HUES64 (cell line): ENCODE data around the gene TLE4.

Source experiments
- H3K27ac ChIP-seq: 2 replicates; pipeline ENCODE4 v1.7.0; 2013; ENCODE audit warnings: low read depth, low read length, inconsistent platforms
- H3K27me3 ChIP-seq: 2 replicates; pipeline ENCODE4 v1.6.1; 2013; ENCODE audit warnings: mild to moderate bottlenecking, low read length; ENCODE audit not compliant: insufficient read depth
- H3K36me3 ChIP-seq: 2 replicates; pipeline ENCODE4 v1.6.1; 2013; ENCODE audit warnings: mild to moderate bottlenecking, low read length; ENCODE audit not compliant: insufficient read depth
- H3K4me1 ChIP-seq: 2 replicates; pipeline ENCODE4 v1.6.1; 2013; ENCODE audit warnings: mild to moderate bottlenecking, low read length, moderate library complexity; ENCODE audit not compliant: insufficient read depth
- H3K4me3 ChIP-seq: 2 replicates; pipeline ENCODE4 v1.5.1; 2013; ENCODE audit warnings: mild to moderate bottlenecking, low read length, moderate library complexity
- H3K9ac ChIP-seq: 2 replicates; pipeline ENCODE4 v1.6.1; 2013; ENCODE audit warnings: mild to moderate bottlenecking, low read depth, low read length
- H3K9me3 ChIP-seq: 2 replicates; pipeline ENCODE4 v1.6.1; 2013; ENCODE audit warnings: low read depth, low read length; ENCODE audit not compliant: insufficient read depth
- WGBS: fragments of 150-250, 120-280 bp; methylation state at CpG from one replicate; pipeline ENCODE4 v1.1.7; 2013; ENCODE audit warnings: missing lambda C conversion rate; 5-methylcytosine and 5-hydroxymethylcytosine counted together

Gene TLE4

DNA sequence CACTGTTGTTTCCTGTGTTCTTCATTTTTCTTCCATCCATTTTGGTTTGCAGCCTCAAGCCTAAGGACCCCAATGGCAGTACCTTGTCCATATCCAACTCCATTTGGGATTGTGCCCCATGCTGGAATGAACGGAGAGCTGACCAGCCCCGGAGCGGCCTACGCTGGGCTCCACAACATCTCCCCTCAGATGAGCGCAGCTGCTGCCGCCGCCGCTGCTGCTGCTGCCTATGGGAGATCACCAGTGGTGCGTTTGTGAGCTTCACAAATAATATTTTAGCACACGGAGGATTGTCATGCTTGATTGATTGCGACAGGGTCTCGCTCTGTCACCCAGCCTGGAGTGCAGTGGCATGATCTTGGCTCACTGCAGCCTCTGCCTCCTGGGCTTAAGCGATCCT, 136.8 kb downstream of the TLE4 start:
- Histone ChIP-seq H3K27ac (no peak overlapping the region), H3K27me3 (no peaks in the 10 kb centered on the region), H3K4me3 (no peak overlapping the region), H3K36me3 (peaks cover 90% of the 10 kb centered on the region), H3K9me3 (no peaks in the 10 kb centered on the region), H3K4me1 (peaks cover 10% of the 10 kb centered on the region; the same call in 1 of the 2 replicates), H3K9ac (no peak overlapping the region)
- WGBS = 96% methylated on average over 13 of the region's 13 CpGs

DNA sequence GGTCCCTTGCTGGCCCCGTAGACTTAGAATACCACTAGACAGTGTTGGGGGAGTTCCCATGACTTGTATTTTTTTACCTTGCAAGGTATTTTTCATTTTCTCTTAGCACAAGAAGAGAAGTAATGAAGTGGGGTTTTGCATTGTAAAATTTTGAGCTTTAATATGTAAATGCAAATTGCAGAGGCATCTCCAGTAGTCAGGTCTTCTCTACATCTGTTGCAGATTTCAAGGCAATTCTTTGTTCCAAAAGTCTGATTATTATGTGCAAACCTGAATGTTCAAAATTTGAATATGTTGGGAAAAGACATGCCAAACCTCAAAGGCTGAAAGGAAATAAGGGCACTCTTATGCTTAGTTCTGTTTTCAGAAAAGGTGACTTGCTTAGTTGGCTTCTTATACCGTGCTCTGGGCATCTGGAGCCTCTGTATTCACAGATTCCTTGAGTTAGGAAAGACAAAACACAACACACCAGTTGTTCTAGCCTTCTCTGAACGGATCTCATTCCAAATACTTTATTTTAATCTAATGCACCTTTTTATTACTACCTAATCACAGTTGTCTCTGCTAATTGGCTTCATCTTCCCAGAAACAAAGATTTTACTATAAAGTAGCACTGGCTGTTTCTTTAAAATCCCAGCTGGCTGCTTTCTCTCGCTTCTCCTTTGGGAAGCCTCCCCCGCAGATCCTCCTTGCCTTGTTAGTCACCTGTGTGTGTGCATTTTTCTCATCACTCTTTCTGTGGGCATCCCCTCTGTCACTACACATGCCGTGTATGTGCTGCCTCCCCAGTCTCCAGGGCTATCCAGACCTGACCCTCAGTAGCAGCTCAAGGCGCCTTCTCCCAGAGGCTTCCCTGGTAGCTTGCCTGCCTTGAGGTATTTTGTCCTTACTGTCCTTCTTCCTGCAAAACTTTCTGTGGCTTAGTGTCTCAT, 138.2 kb downstream of the TLE4 start:
- H3K4me1 ChIP-seq = peaks cover 10% of the 10 kb centered on the region; the same call in 1 of the 2 replicates
- 85% methylated on average over 7 of the region's 7 CpGs for WGBS
- no peak overlapping the region for H3K4me3 ChIP-seq
- no peaks in the 10 kb centered on the region for H3K9me3 ChIP-seq
- no peak overlapping the region for H3K27ac ChIP-seq
- H3K27me3 ChIP-seq = no peaks in the 10 kb centered on the region
- H3K9ac ChIP-seq = no peak overlapping the region
- peaks cover 97% of the 10 kb centered on the region for H3K36me3 ChIP-seq

DNA sequence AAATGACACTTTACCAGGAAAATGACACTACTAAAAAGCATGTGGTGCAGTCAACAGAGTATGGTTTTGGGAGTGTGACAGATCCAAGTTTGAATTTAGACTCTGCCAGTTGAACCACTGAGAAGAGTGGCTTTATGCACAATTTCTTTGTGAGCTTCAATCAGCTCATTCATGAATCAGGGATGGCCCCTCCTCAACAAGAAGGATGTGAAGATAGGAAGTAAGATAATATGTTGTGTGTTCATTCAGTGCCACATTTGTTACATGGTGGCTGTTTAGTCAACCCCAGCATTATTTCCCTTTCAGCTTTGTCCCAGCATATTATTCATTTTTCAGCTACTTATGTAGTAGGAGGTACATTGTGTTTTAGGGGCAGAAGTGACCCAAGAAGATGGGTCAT, 140.1 kb downstream of the TLE4 start:
- Histone ChIP-seq H3K27ac (no peak overlapping the region), H3K9ac (no peak overlapping the region), H3K27me3 (no peaks in the 10 kb centered on the region), H3K36me3 (peaks cover 97% of the 10 kb centered on the region), H3K4me3 (no peak overlapping the region), H3K4me1 (peaks cover 10% of the 10 kb centered on the region; the same call in 1 of the 2 replicates), H3K9me3 (no peaks in the 10 kb centered on the region)

DNA sequence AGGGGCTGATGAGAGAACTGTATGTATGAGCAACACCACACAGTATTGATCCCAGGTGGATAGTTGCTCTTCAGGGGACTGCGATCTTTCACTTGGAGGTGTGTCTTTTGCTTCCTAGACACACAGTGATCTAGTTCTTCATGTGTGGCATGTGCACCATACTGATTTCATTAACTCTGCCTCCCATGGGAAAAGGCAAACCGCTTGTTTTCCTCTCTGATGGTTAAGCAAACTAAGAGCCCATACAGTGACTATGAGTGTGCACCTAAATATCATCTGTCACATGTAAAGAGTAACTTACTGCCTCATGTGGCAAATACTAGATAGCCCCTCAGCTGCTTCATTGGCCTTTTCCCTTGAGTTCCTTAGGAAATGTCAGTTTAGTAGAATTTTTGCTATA, 147.3 kb downstream of the TLE4 start:
- Histone ChIP-seq H3K27ac (no peak overlapping the region), H3K27me3 (no peaks in the 10 kb centered on the region), H3K4me1 (no peaks in the 10 kb centered on the region), H3K36me3 (peaks cover 99% of the 10 kb centered on the region), H3K9ac (no peak overlapping the region), H3K9me3 (no peaks in the 10 kb centered on the region), H3K4me3 (no peak overlapping the region)
- WGBS = 98% methylated on average over 2 of the region's 2 CpGs

DNA sequence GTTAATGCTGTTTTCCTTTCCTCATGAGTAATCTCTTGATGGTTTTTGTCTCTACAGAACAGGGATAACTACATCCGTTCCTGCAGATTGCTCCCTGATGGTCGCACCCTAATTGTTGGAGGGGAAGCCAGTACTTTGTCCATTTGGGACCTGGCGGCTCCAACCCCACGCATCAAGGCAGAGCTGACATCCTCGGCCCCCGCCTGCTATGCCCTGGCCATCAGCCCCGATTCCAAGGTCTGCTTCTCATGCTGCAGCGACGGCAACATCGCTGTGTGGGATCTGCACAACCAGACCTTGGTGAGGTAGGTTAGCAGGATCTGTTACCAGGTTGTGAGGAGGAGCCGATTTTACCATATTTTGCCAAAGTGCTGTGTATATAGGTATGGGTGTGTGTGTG, 148.2 kb downstream of the TLE4 start:
- Histone ChIP-seq H3K36me3 (peaks cover 100% of the 10 kb centered on the region), H3K9me3 (no peaks in the 10 kb centered on the region)

DNA sequence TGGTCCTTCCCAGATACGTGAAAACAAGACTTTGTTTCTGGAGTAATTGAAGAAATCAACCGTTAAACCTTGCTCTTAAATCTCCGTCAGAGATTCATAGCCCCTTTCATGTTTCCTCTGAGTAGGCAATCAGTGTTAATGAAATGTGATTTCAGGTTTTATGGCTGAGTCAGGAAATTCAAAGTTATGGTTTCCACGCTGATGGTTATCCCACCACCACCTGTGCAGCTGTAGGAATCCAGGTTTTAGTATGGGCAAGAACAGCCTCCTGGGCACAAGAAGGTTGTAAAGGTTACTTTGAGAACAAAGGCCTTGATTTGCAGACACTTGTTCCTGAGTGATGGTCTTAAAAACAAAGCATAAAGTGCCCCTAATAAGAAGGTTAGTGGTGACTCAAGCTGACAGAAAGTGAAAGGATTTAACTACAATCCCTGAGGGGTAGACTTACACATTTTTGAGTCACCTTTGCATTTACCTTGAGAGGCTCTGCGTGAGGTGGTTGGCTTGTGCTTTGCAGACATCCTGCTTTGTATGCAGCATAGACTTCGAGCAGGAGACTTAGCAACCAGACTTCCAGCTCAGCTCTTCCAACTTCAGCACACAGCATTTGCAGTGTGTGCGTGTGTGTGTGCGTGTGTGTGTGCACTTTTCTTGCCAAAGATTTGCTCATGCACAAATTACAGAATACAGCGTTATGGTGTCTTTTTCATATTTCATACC, 159.6 kb downstream of the TLE4 start:
- peaks cover 18% of the 10 kb centered on the region for H3K36me3 ChIP-seq
- H3K4me1 ChIP-seq = no peaks in the 10 kb centered on the region
- H3K27me3 ChIP-seq = no peaks in the 10 kb centered on the region
- no peak overlapping the region for H3K27ac ChIP-seq
- no peak overlapping the region for H3K9ac ChIP-seq
- 88% methylated on average over 9 of the region's 9 CpGs for WGBS
- H3K4me3 ChIP-seq = no peak overlapping the region
- H3K9me3 ChIP-seq = no peaks in the 10 kb centered on the region

More for the DNA sequence above, 148.2 kb downstream of the TLE4 start:
- 96% methylated on average over 11 of the region's 11 CpGs for WGBS
- H3K27ac ChIP-seq = no peak overlapping the region
- no peaks in the 10 kb centered on the region for H3K27me3 ChIP-seq
- H3K4me3 ChIP-seq = no peak overlapping the region
- no peak overlapping the region for H3K9ac ChIP-seq
- H3K4me1 ChIP-seq = no peaks in the 10 kb centered on the region

DNA sequence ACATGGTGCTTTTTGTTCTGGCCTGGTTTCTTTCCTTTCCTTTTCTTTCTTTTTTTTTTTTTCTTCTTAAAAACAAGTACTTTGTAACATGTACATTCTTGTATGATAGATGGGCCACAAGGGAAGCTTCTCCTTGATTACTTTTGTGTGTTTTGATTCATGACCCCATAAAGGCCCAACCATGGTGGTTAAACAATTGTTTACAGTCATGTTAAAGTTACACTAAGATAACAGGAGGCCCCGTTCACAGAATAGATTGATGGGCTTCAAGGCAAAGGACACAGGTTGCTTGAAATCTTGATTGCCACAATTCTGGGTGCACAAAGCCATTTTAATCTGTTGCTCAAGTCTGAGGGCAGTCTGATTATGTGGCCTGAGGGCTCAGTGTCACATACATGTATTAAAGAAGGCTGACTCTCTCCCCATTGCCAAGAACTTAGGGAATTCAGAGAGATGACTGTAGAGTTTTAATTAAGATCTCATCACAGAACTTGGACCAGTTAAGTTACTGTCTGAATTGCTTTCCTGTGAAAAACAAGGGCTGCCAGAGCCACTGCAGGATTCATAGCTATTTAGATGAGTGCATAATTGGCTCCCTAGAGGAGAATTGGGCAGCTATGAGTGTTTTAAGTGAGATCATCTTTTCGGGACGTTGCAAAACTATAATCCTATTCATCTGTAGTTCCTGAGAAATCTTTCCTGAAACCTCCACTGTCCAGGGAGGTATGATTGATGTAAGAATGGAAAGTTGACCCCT, 163.4 kb downstream of the TLE4 start:
- Histone ChIP-seq H3K9ac (no peak overlapping the region), H3K4me3 (no peak overlapping the region), H3K9me3 (no peaks in the 10 kb centered on the region), H3K27ac (no peak overlapping the region), H3K4me1 (no peaks in the 10 kb centered on the region), H3K36me3 (no peaks in the 10 kb centered on the region), H3K27me3 (no peaks in the 10 kb centered on the region)
- WGBS = 94% methylated on average over 1 of the region's 3 CpGs

DNA sequence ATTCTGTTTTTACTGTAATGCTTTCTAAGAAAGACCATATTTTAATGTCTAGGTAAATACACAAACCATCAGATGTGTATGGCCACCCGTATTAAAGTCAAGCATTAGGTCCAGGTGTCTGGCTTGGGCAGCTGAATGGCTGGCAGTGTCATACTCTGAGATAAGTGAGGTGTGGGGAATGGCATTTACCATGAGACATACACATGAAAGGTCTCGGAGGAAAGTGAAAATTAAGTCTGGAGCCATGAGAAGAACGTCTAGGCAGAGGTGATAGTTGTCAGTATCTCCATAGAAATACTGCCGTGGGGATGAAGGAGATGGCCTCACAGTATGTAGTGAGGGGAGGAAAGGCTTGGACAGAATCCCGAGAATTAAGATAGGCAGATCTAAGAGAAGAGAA, 164.3 kb downstream of the TLE4 start:
- Histone ChIP-seq H3K9ac (no peak overlapping the region), H3K4me1 (no peaks in the 10 kb centered on the region), H3K27me3 (no peaks in the 10 kb centered on the region), H3K9me3 (no peaks in the 10 kb centered on the region), H3K36me3 (no peaks in the 10 kb centered on the region), H3K4me3 (no peak overlapping the region), H3K27ac (no peak overlapping the region)
- WGBS = 91% methylated on average over 5 of the region's 5 CpGs

DNA sequence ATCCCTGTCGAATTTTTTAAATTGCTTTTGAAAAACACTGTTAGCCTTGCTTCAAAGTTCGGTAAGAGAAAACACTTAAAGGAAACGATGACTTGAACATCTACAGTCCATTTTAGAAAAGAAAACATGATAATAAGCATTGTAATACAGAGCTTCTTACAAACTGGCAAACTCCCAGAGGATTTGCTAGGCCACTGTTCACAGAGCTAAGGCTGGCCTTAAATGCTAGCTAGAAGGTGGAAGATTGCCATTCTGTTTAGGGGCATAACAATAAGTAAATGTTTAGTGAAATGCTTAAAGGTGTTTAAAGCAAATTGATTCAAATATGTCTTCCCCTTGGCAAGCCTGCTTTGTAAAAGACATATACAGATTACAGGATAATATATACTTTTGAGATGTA, 169.6 kb downstream of the TLE4 start:
- peaks cover 6% of the 10 kb centered on the region; the same call in 1 of the 2 replicates for H3K4me1 ChIP-seq
- H3K9ac ChIP-seq = no peak overlapping the region
- WGBS = 88% methylated on average over 3 of the region's 3 CpGs
- H3K36me3 ChIP-seq = no peaks in the 10 kb centered on the region
- H3K27ac ChIP-seq = no peak overlapping the region
- no peak overlapping the region for H3K4me3 ChIP-seq
- no peaks in the 10 kb centered on the region for H3K9me3 ChIP-seq
- no peaks in the 10 kb centered on the region for H3K27me3 ChIP-seq

DNA sequence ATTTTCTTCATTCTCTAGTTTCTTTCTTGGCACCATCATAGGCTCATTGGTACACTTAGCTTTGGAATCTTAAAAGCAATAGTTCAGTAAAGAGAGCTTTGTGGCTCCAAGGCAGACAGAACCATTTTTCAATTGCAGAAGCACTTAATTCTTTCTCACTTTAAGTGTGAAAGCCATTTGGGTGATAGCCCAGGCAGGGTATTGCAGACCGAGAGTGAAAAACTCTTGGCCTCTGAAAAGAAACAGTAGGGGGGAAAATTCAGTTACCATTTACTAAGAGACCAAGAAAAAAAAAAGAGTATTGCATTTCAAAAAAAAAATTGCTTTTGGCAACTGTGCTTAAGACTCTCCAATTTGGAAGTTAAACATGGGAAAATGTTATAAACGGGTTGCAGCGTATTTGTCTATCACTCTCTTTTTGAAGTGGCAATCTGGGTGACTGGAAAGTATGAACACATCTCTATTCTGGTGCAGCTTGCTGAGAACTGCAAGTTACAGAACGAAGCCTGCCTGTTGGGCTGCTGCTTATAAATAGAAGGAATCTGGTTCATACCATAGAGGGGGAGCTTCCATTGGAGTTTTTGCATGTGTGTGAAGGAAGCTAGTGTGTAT, 170.5 kb downstream of the TLE4 start:
- no peaks in the 10 kb centered on the region for H3K36me3 ChIP-seq
- H3K4me1 ChIP-seq = peaks cover 6% of the 10 kb centered on the region; the same call in 1 of the 2 replicates
- no peak overlapping the region for H3K9ac ChIP-seq
- no peak overlapping the region for H3K4me3 ChIP-seq
- H3K27me3 ChIP-seq = no peaks in the 10 kb centered on the region
- H3K9me3 ChIP-seq = no peaks in the 10 kb centered on the region
- WGBS = 62% methylated on average over 4 of the region's 4 CpGs
- H3K27ac ChIP-seq = no peak overlapping the region
